CD8-positive, alpha-beta memory T cell (primary cell): Measurements from ENCODE around the gene UBALD2. TPM values are rescaled to one million over a fixed set of nuclear protein-coding genes. Genes with fewer than 3 reads are reported as not detected.
A peak's percentile ranks its signal among the peaks of the same experiment; 100 is the strongest.

Experiments used
- CTCF ChIA-PET: fragments of 350-600 bp; sonication (Branson Sonifier 250); formaldehyde crosslinking; loops from one replicate; lab custom pipeline; 2021; ENCODE audit warnings: antibody characterized with exemption; lab: Charles Lee
- POLR2A ChIA-PET: fragments of 350-600 bp; sonication (Branson Sonifier 250); formaldehyde crosslinking; loops from one replicate; lab custom pipeline; 2021; ENCODE audit warnings: antibody characterized with exemption; lab: Charles Lee
- DNase-seq, 5 donors: peaks; one replicate each; pipeline versions ENCODE4 v3.0.0 to v3.0.0-alpha.2; 2020 to 2022; ENCODE audit warnings: mixed read lengths in 1 of 5
- H3K27ac ChIP-seq: one replicate; pipeline ENCODE4 v1.7.0; 2013; ENCODE audit warnings: low read depth, mild to moderate bottlenecking, low read length, moderate library complexity
- H3K27me3 ChIP-seq: 2 replicates; pipeline ENCODE4 v1.7.0; 2013; ENCODE audit warnings: low read length, mild to moderate bottlenecking; ENCODE audit not compliant: insufficient read depth, poor library complexity, severe bottlenecking
- H3K36me3 ChIP-seq: 2 replicates; pipeline ENCODE4 v1.7.0; 2013; ENCODE audit warnings: mild to moderate bottlenecking, low read length, moderate library complexity; ENCODE audit not compliant: insufficient read depth
- H3K4me1 ChIP-seq: 2 replicates; pipeline ENCODE4 v1.7.0; 2013; ENCODE audit warnings: mild to moderate bottlenecking, low read length, moderate library complexity; ENCODE audit not compliant: insufficient read depth
- H3K4me3 ChIP-seq: 2 replicates; pipeline ENCODE4 v1.7.0; 2013; ENCODE audit warnings: mild to moderate bottlenecking, low read length
- H3K9me3 ChIP-seq: 2 replicates; pipeline ENCODE4 v1.7.0; 2013; ENCODE audit warnings: mild to moderate bottlenecking, low read length
- H3K27ac Mint-ChIP-seq, 8 donors: one replicate each; pipeline ENCODE4 v1.8.0; 2020 to 2021; ENCODE audit warnings: mixed read lengths in 8 of 8, mild to moderate bottlenecking in 6 of 8, inconsistent platforms in 3 of 8, moderate library complexity in 3 of 8
- H3K27me3 Mint-ChIP-seq, 2 donors: one replicate each; pipeline ENCODE4 v1.8.0; 2020 to 2021; ENCODE audit warnings: mixed read lengths in 2 of 2, mild to moderate bottlenecking in 1 of 2, moderate library complexity in 1 of 2
- H3K36me3 Mint-ChIP-seq, 3 donors: one replicate each; pipeline ENCODE4 v1.8.0; 2020 to 2021; ENCODE audit warnings: mixed read lengths in 3 of 3, inconsistent platforms in 1 of 3, mild to moderate bottlenecking in 1 of 3
- H3K4me1 Mint-ChIP-seq, 3 donors: one replicate each; pipeline ENCODE4 v1.8.0; 2020 to 2021; ENCODE audit warnings: mixed read lengths in 3 of 3, inconsistent platforms in 1 of 3, mild to moderate bottlenecking in 1 of 3
- H3K4me3 Mint-ChIP-seq, 7 donors: one replicate each; pipeline ENCODE4 v1.8.0; 2020 to 2021; ENCODE audit warnings: mixed read lengths in 7 of 7, mild to moderate bottlenecking in 6 of 7, moderate library complexity in 4 of 7, inconsistent platforms in 2 of 7
- H3K9me3 Mint-ChIP-seq, 5 donors: one replicate each; pipeline ENCODE4 v1.8.0; 2020 to 2022; ENCODE audit warnings: mixed read lengths in 5 of 5, mild to moderate bottlenecking in 3 of 5, moderate library complexity in 2 of 5, inconsistent platforms in 1 of 5
- polyA plus RNA-seq: library from polyadenylated mRNA; unstranded; fragments of 300-500 nt; fragmentation: Illumina TruSeq; gene quantifications from one replicate; pipeline ENCODE4 v1.2.3, GENCODE V29; 2021
- total RNA-seq, 2 experiments: library from RNA; stranded (reverse); gene quantifications; one replicate each; pipeline ENCODE4 v1.2.3, GENCODE V29; 2021

The UBALD2 gene
- total and polyA plus RNA-seq, 3 experiments from 2014 or later, result 8.7 to 133 (median 125) TPM

DNA sequence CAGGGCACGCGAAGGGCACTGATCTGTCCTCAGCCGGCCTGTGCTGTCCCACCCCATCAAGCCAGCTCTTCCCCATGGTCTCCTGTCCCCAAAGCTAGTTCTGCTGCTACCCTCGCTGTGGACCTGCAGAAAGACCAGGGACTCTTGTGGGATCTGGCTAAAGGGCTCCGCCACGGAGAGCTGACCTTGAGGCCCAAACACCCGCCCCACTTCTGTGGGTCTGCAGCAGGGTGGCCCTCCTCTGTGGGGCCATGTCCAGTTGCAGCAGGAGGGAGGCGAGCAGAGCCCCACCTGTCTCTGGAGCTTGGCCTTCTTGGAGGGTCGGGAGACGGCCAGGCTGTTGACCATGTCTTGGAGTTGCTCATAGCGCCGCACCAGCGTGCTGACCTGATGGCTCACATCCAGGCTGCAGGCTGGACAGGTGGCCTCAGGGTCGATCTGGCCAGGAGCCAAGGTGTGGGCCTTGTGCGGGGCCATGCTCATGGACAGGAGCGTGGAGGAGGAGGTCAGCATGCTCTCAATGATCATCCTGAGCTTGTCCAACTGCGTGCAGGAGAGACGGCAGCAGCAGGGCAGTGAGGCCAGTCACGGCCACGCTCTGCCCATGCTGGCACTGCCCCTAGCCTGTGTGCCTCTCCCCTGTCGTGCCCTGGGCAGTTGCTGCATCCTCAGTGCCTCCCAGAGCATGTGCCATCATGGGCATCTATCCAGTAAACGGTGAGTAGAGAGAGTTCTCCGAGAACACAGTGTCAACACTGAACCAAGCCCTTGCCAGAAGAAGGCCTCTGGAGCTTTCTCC lies 16.6 kb downstream of the UBALD2 start:
- Mint-ChIP-seq H3K9me3 (no peaks in the 10 kb centered on the region), H3K4me3 (no peak overlapping the region), H3K27me3 (peaks cover 0 to 1% of the 10 kb centered on the region in 2 donors), H3K36me3 (no peaks in the 10 kb centered on the region), H3K4me1 (peaks cover 0 to 5% (median 1%) of the 10 kb centered on the region in 3 donors), H3K27ac (peak overlapping the region in 1 of 8 donors; percentile 33)
- H3K9me3 ChIP-seq, result no peaks in the 10 kb centered on the region
- CTCF ChIA-PET, result interaction anchor here (0.8 to 6.2 kb wide), 5 partner anchors 13 to 268 kb away, joined by 3 to 227 read pairs (median 49); partner anchors contain the start of gene FOXJ1
- H3K4me1 ChIP-seq, result peaks cover 8% of the 10 kb centered on the region
- no peaks in the 10 kb centered on the region for H3K27me3 ChIP-seq
- POLR2A ChIA-PET, result no interaction called here
- no peak for DNase-seq
- H3K27ac ChIP-seq, result no peak overlapping the region
- no peak overlapping the region for H3K4me3 ChIP-seq
- no peaks in the 10 kb centered on the region for H3K36me3 ChIP-seq

DNA sequence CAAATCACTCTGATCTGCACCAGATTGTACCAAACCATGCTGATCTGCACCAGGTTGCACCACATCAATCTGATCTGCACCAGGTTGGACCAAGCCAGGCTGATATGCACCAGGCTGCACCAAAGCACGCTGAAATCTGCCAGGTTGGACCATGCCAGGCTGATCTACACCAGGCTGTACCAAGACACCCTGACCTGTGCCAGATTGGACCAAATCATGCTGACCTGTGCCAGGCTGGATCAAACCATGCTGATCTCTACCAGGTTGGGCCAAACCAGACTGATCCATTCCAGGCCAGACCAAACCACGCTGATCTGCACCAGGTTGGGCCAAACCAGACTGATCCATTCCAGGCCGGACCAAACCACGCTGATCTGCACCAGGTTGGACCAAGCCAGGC lies 27.4 kb downstream of the UBALD2 start:
- POLR2A ChIA-PET, result no interaction called here
- no peak overlapping the region for H3K27ac ChIP-seq
- H3K4me1 Mint-ChIP-seq, result no peaks in the 10 kb centered on the region

DNA sequence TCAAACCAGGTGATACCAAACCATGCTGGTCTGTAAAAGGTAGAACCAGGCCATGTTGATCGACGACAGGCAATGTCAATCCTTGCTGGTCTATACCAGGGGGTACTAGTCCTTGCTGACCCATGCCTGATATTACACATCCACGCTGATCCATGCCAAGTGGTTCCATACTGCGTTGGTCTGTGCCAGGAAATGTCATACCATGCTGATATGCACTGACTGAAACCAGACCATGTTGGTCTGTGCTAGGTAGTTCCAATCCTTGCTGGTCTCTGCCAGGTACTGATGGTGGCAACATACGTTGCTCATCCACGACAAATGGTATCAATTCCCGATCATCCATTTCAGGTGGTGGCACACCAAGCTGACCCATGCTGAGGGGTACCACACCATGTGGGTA lies 28.0 kb downstream of the UBALD2 start:
- Histone ChIP-seq H3K4me3 (no peak overlapping the region), H3K27ac (no peak overlapping the region), H3K27me3 (no peaks in the 10 kb centered on the region), H3K4me1 (no peaks in the 10 kb centered on the region), H3K36me3 (no peaks in the 10 kb centered on the region), H3K9me3 (no peaks in the 10 kb centered on the region)
- Mint-ChIP-seq H3K9me3 (no peaks in the 10 kb centered on the region), H3K4me1 (no peaks in the 10 kb centered on the region), H3K4me3 (no peak overlapping the region), H3K27ac (no peak overlapping the region), H3K27me3 (no peaks in the 10 kb centered on the region), H3K36me3 (peaks cover 0 to 3% (median 0%) of the 10 kb centered on the region in 3 donors)
- no peak for DNase-seq
- ChIA-PET CTCF (no interaction called here), POLR2A (no interaction called here)

More for the DNA sequence above, 27.4 kb downstream of the UBALD2 start:
- Mint-ChIP-seq H3K27me3 (no peaks in the 10 kb centered on the region), H3K9me3 (no peaks in the 10 kb centered on the region), H3K36me3 (peaks cover 0 to 3% (median 0%) of the 10 kb centered on the region in 3 donors), H3K27ac (no peak overlapping the region), H3K4me3 (no peak overlapping the region)
- no peaks in the 10 kb centered on the region for H3K9me3 ChIP-seq
- no peaks in the 10 kb centered on the region for H3K4me1 ChIP-seq
- H3K4me3 ChIP-seq, result no peak overlapping the region
- H3K36me3 ChIP-seq, result no peaks in the 10 kb centered on the region
- DNase-seq, result no peak
- no peaks in the 10 kb centered on the region for H3K27me3 ChIP-seq
- CTCF ChIA-PET, result no interaction called here

DNA sequence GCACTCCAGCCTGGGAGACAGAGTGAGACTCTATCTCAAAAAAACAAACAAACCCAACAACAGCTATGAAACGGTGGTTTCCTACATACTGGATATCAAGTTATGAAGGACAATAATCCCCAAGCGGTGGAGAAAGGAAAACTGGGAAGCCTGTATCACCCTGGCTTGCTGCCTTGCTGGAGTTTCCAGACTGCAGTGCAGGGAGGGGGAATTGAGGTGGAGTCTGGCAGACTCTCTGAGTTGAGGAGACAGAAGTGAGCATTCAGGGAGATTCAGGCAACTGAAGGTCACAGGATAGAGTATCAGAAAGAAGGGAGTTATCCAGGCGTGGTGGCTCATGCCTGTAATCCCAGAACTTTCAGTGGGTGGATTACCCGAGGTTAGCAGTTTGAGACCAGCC lies 31.0 kb downstream of the UBALD2 start:
- Histone ChIP-seq H3K36me3 (no peaks in the 10 kb centered on the region), H3K4me3 (no peak overlapping the region), H3K9me3 (no peaks in the 10 kb centered on the region), H3K27me3 (no peaks in the 10 kb centered on the region), H3K27ac (no peak overlapping the region), H3K4me1 (no peaks in the 10 kb centered on the region)
- Mint-ChIP-seq H3K27me3 (no peaks in the 10 kb centered on the region), H3K9me3 (no peaks in the 10 kb centered on the region), H3K27ac (no peak overlapping the region), H3K4me3 (no peak overlapping the region), H3K4me1 (peaks cover 0 to 2% (median 0%) of the 10 kb centered on the region in 3 donors), H3K36me3 (peaks cover 0 to 3% (median 0%) of the 10 kb centered on the region in 3 donors)
- ChIA-PET CTCF (interaction anchor here (1.6 kb wide), 1 partner anchor 175 kb away, joined by 4 read pairs; no protein-coding TSS in a partner anchor), POLR2A (interaction anchor here (0.6 kb wide), 1 partner anchor 308 kb away, joined by 6 read pairs; no protein-coding TSS in a partner anchor)
- no peak for DNase-seq

DNA sequence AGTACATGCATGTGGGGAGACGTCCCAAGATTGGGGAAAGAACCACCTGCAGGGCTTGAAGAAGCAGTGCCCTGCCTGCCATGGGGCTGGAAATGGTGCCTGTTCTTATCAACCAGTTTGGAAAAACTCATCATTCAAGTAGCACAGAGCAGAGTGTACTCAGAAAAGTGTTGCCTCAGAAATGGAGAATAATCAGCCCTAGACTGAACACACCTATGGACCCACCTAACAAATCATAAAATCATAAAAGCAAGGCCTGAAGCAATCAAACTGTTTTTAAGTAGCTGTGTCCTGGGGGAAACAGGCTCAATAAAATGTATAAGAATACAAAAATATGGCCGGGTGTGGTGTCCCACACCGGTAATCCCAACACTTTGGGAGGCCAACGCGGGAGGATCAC lies 31.7 kb downstream of the UBALD2 start:
- Histone ChIP-seq H3K4me3 (no peak overlapping the region), H3K4me1 (no peaks in the 10 kb centered on the region), H3K9me3 (no peaks in the 10 kb centered on the region), H3K27ac (no peak overlapping the region), H3K36me3 (no peaks in the 10 kb centered on the region), H3K27me3 (no peaks in the 10 kb centered on the region)
- no peaks in the 10 kb centered on the region for H3K27me3 Mint-ChIP-seq
- H3K9me3 Mint-ChIP-seq, result no peaks in the 10 kb centered on the region
- no peak for DNase-seq
- H3K27ac Mint-ChIP-seq, result no peak overlapping the region
- H3K4me3 Mint-ChIP-seq, result no peak overlapping the region
- peaks cover 0 to 2% (median 0%) of the 10 kb centered on the region in 3 donors for H3K36me3 Mint-ChIP-seq
- CTCF ChIA-PET, result interaction anchor here (0.6 to 15.1 kb wide), 2 partner anchors 102 to 265 kb away, joined by 3 to 175 read pairs; no protein-coding TSS in a partner anchor
- POLR2A ChIA-PET, result no interaction called here
- peaks cover 0 to 2% (median 0%) of the 10 kb centered on the region in 3 donors for H3K4me1 Mint-ChIP-seq

DNA sequence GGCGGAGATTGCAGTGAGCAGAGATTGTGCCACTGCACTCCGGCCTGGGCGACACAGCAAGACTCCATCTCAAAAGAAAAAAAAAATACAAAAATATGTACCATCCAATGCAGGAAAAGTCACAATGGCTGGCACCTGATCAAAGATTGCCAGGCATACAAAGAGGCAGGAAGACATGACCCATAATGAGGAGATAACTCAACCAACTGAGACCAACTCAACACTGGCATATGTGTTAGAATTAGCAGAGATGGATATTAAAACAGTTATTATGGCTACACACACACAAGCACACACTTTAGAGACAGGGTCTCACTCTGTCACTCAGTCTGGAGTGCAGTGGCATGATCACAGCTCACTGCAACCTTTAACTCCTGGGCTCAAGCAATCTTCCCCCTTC lies 32.3 kb downstream of the UBALD2 start:
- Histone ChIP-seq H3K27ac (no peak overlapping the region), H3K36me3 (no peaks in the 10 kb centered on the region), H3K27me3 (no peaks in the 10 kb centered on the region), H3K4me1 (no peaks in the 10 kb centered on the region), H3K4me3 (no peak overlapping the region), H3K9me3 (no peaks in the 10 kb centered on the region)
- no peaks in the 10 kb centered on the region for H3K27me3 Mint-ChIP-seq
- CTCF ChIA-PET, result interaction anchor here (0.6 to 15.1 kb wide), 8 partner anchors 18 to 393 kb away, joined by 3 to 175 read pairs (median 3); partner anchors contain the start of gene MRPL38
- DNase-seq, result no peak
- no peak overlapping the region for H3K4me3 Mint-ChIP-seq
- peaks cover 0 to 2% (median 0%) of the 10 kb centered on the region in 3 donors for H3K36me3 Mint-ChIP-seq
- H3K4me1 Mint-ChIP-seq, result peaks cover 0 to 2% (median 0%) of the 10 kb centered on the region in 3 donors
- POLR2A ChIA-PET, result interaction anchor here (0.6 kb wide), 1 partner anchor 116 kb away, joined by 4 read pairs; no protein-coding TSS in a partner anchor
- H3K27ac Mint-ChIP-seq, result no peak overlapping the region
- H3K9me3 Mint-ChIP-seq, result no peaks in the 10 kb centered on the region

DNA sequence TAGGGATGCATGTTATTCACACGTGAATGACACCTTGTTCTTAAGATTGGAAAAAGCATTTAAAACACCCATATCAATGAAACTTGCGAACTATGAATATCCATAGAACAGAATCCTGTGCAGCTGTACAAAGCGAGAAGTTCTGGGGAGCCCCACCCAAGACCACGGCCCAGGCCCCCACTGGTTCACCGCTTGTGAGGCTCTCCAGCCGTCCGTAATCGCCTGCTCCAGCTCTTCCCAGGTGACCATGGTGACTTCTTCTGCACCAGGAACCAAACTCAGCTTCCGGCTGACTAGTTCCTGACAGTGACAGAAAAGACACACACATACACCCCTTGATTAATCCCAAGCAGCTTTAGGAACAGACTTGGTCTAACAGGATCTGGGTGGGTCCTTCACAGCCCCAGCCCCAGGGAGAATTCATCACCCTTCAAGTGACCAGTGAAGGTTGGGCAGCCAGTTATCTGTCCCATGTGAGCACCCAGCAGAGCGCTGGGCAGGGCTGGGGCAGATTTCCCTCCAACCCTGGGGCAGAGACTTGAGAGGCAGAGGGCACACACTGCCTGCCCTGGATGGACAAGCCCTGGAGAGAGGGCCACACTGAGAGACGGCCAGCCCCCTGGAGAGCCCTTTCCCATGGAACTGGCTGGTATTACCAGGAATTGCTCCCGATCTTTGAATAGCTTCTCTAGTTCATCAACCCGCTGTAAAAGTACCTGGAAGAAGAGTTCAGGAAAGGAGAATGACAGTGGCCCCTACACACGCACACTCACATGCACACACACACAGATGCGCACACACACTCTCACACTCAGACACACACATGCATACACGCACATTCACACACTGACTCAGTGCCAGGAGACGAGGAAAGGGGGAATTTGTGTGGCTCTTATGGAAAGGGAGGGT lies 39.3 kb downstream of the UBALD2 start:
- Histone ChIP-seq H3K4me1 (no peaks in the 10 kb centered on the region), H3K27ac (no peak overlapping the region), H3K9me3 (no peaks in the 10 kb centered on the region), H3K4me3 (no peak overlapping the region), H3K36me3 (no peaks in the 10 kb centered on the region), H3K27me3 (no peaks in the 10 kb centered on the region)
- H3K4me3 Mint-ChIP-seq, result no peak overlapping the region
- POLR2A ChIA-PET, result interaction anchor here (0.5 to 0.7 kb wide), 2 partner anchors 80 to 239 kb away, joined by 4 to 10 read pairs; no protein-coding TSS in a partner anchor
- CTCF ChIA-PET, result interaction anchor here (0.7 to 15.1 kb wide), 10 partner anchors 15 to 299 kb away, joined by 3 to 175 read pairs (median 4); partner anchors contain the start of gene SPHK1
- peak overlapping the region in 2 of 8 donors; percentile 12 to 35 for H3K27ac Mint-ChIP-seq
- DNase-seq, result no peak
- H3K36me3 Mint-ChIP-seq, result peaks cover 0 to 6% (median 3%) of the 10 kb centered on the region in 3 donors
- peaks cover 0 to 1% of the 10 kb centered on the region in 2 donors for H3K27me3 Mint-ChIP-seq
- no peaks in the 10 kb centered on the region for H3K9me3 Mint-ChIP-seq
- H3K4me1 Mint-ChIP-seq, result peaks cover 0 to 4% (median 2%) of the 10 kb centered on the region in 3 donors
